Transverse colon (tissue), 4 donors: ENCODE results near the gene ZNF319.

ENCODE experiments used
- EP300 ChIP-seq: sonication (generic); formaldehyde crosslinking; IDR thresholded peaks from one replicate; pipeline ENCODE4 v1.6.1; 2017; ENCODE audit warnings: antibody characterized with exemption, low read depth
- POLR2A ChIP-seq: fragments of 450-650 bp; IDR thresholded peaks from one replicate; pipeline ENCODE4 v1.6.1; 2016; ENCODE audit warnings: antibody characterized with exemption, mild to moderate bottlenecking, moderate library complexity
- POLR2AphosphoS5 ChIP-seq, 3 donors: sonication (generic); formaldehyde crosslinking; IDR thresholded peaks; one replicate each; pipeline ENCODE4 v1.6.1; 2016; ENCODE audit warnings: antibody characterized with exemption in 3 of 3
- TF ChIP-seq, protein P1 (sequence below), 5 experiments: fragments of 200-600 bp in 3 of 5; fragments of 450-650 bp in 2 of 5; sonication (generic) in 3 of 5; IDR thresholded peaks; 1 replicate in 2 of 5; 2 replicates in 3 of 5; pipeline ENCODE4 v1.5.1; 2016 to 2017; ENCODE audit warnings: antibody characterized with exemption in 5 of 5, inconsistent platforms in 3 of 5, mild to moderate bottlenecking in 2 of 5, moderate library complexity in 1 of 5

- TF ChIP-seq, protein P1, sequence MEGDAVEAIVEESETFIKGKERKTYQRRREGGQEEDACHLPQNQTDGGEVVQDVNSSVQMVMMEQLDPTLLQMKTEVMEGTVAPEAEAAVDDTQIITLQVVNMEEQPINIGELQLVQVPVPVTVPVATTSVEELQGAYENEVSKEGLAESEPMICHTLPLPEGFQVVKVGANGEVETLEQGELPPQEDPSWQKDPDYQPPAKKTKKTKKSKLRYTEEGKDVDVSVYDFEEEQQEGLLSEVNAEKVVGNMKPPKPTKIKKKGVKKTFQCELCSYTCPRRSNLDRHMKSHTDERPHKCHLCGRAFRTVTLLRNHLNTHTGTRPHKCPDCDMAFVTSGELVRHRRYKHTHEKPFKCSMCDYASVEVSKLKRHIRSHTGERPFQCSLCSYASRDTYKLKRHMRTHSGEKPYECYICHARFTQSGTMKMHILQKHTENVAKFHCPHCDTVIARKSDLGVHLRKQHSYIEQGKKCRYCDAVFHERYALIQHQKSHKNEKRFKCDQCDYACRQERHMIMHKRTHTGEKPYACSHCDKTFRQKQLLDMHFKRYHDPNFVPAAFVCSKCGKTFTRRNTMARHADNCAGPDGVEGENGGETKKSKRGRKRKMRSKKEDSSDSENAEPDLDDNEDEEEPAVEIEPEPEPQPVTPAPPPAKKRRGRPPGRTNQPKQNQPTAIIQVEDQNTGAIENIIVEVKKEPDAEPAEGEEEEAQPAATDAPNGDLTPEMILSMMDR (IDR thresholded peaks at IDR 0.05): no peak
- TF ChIP-seq POLR2A: no peak
- no peak for TF ChIP-seq POLR2AphosphoS5 (IDR thresholded peaks at IDR 0.05)
- TF ChIP-seq EP300: no peak
These were observed 55.3 kb downstream of the ZNF319 start for GRCh38 chr16:57944970-57945739.
